HL-60 (cell line): ENCODE results near the gene HMGA1.

ENCODE experiments used
- POLR2AphosphoS5 ChIP-seq: IDR thresholded peaks from 2 replicates; pipeline ENCODE4 v1.6.1; 2012; ENCODE audit warnings: low read depth
- TF ChIP-seq, protein P1 (sequence below): IDR thresholded peaks from 2 replicates; pipeline ENCODE4 v1.6.1; 2012; ENCODE audit warnings: low read depth; ENCODE audit not compliant: insufficient replicate concordance

DNA sequence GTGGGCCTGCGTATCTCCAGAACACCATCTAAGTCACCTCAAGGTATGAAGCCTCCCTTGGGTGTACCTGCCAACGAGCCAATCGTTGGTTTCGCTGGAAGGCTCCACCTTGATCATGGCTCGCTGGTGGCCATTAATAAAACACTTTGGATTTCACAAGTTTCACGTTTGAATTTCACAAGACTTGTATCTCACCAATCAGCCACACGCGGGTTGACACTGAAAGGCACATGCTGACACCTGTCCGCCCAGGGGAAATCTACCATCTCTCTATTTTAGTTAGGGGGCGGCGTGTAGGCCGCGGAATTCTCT lies 586 bp upstream of the HMGA1 start:
- TF ChIP-seq, protein P1, sequence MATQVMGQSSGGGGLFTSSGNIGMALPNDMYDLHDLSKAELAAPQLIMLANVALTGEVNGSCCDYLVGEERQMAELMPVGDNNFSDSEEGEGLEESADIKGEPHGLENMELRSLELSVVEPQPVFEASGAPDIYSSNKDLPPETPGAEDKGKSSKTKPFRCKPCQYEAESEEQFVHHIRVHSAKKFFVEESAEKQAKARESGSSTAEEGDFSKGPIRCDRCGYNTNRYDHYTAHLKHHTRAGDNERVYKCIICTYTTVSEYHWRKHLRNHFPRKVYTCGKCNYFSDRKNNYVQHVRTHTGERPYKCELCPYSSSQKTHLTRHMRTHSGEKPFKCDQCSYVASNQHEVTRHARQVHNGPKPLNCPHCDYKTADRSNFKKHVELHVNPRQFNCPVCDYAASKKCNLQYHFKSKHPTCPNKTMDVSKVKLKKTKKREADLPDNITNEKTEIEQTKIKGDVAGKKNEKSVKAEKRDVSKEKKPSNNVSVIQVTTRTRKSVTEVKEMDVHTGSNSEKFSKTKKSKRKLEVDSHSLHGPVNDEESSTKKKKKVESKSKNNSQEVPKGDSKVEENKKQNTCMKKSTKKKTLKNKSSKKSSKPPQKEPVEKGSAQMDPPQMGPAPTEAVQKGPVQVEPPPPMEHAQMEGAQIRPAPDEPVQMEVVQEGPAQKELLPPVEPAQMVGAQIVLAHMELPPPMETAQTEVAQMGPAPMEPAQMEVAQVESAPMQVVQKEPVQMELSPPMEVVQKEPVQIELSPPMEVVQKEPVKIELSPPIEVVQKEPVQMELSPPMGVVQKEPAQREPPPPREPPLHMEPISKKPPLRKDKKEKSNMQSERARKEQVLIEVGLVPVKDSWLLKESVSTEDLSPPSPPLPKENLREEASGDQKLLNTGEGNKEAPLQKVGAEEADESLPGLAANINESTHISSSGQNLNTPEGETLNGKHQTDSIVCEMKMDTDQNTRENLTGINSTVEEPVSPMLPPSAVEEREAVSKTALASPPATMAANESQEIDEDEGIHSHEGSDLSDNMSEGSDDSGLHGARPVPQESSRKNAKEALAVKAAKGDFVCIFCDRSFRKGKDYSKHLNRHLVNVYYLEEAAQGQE, result no peak
- no peak for TF ChIP-seq POLR2AphosphoS5
